ENCODE measurements around the gene ZCCHC18. TPM values are rescaled to one million over a fixed set of nuclear protein-coding genes. Genes with fewer than 3 reads are reported as not detected.

ZCCHC18 gene
- total RNA-seq, 4 donors from 2014 or later: 0.19 to 1.1 (median 0.51) TPM; not detected in 1

GRCh38 chrX:104098151-104098808 lies 14.0 kb upstream of the ZCCHC18 start:
- TF ChIP-seq CTCF (IDR thresholded peaks at IDR 0.05; ENCODE audit: low read depth): no peak

- no peak for TF ChIP-seq CTCF (IDR thresholded peaks at IDR 0.05; ENCODE audit: low read depth)
Measured at GRCh38 chrX:104098919-104099318, 13.4 kb upstream of the ZCCHC18 start.

- TF ChIP-seq CTCF (IDR thresholded peaks at IDR 0.05; ENCODE audit: low read depth): no peak
Measured at GRCh38 chrX:104104676-104105075, 7.6 kb upstream of the ZCCHC18 start.

GRCh38 chrX:104105330-104106262 lies 6.7 kb upstream of the ZCCHC18 start:
- no peak for TF ChIP-seq CTCF (IDR thresholded peaks at IDR 0.05; ENCODE audit: low read depth)

GRCh38 chrX:104108955-104109354 lies 3.4 kb upstream of the ZCCHC18 start:
- TF ChIP-seq CTCF (IDR thresholded peaks at IDR 0.05; ENCODE audit: low read depth): no peak

- TF ChIP-seq CTCF (IDR thresholded peaks at IDR 0.05; ENCODE audit: low read depth): no peak
Measured at GRCh38 chrX:104113222-104113965, 1.1 kb downstream of the ZCCHC18 start.

GRCh38 chrX:104117759-104118158 lies 5.4 kb downstream of the ZCCHC18 start:
- TF ChIP-seq CTCF (IDR thresholded peaks at IDR 0.05; ENCODE audit: low read depth): no peak
